Astrocyte (in vitro differentiated cells and primary cell): ENCODE data around the gene COL6A1. TPM values are rescaled to one million over a fixed set of nuclear protein-coding genes. Genes with fewer than 3 reads are reported as not detected.

Source experiments
- DNase-seq: peaks from one replicate; pipeline ENCODE4 v3.0.0-alpha.2; 2010; ENCODE audit warnings: low read depth
- FAIRE-seq: peaks from 2 replicates; lab custom pipeline; 2011; peaks lifted over from hg19 to GRCh38; lab: Jason Lieb, UNC
- H2AFZ ChIP-seq: 2 replicates; pipeline ENCODE4 v1.6.0; 2012; ENCODE audit warnings: low read depth, low read length, inconsistent platforms
- H3K27ac ChIP-seq: 2 replicates; pipeline ENCODE4 v1.5.1; 2011; ENCODE audit warnings: low read depth, low read length, inconsistent platforms
- H3K27me3 ChIP-seq: 2 replicates; pipeline ENCODE4 v1.6.0; 2011; ENCODE audit warnings: low read length, inconsistent platforms; ENCODE audit not compliant: insufficient read depth
- H3K36me3 ChIP-seq: 2 replicates; pipeline ENCODE4 v1.5.1; 2011; ENCODE audit warnings: low read length, inconsistent platforms; ENCODE audit not compliant: insufficient read depth
- H3K4me1 ChIP-seq: 2 replicates; pipeline ENCODE4 v1.5.1; 2011; ENCODE audit warnings: low read length, inconsistent platforms; ENCODE audit not compliant: insufficient read depth
- H3K4me2 ChIP-seq: 2 replicates; pipeline ENCODE4 v1.6.0; 2012; ENCODE audit warnings: low read length, inconsistent platforms
- H3K4me3 ChIP-seq: 2 replicates; pipeline ENCODE4 v1.5.1; 2011; ENCODE audit warnings: low read depth, mild to moderate bottlenecking, low read length, inconsistent platforms; ENCODE audit not compliant: insufficient read depth
- H3K79me2 ChIP-seq: 2 replicates; pipeline ENCODE4 v1.6.0; 2012; ENCODE audit warnings: mild to moderate bottlenecking, low read length, inconsistent platforms; ENCODE audit not compliant: insufficient read depth
- H3K9ac ChIP-seq: 2 replicates; pipeline ENCODE4 v1.6.0; 2012; ENCODE audit warnings: mild to moderate bottlenecking, low read length, inconsistent platforms
- H3K9me3 ChIP-seq: 2 replicates; pipeline ENCODE4 v1.5.1; 2012; ENCODE audit warnings: low read depth, mild to moderate bottlenecking, low read length, inconsistent platforms; ENCODE audit not compliant: insufficient read depth
- H4K20me1 ChIP-seq: 2 replicates; pipeline ENCODE4 v1.6.0; 2012; ENCODE audit warnings: low read length, inconsistent platforms; ENCODE audit not compliant: insufficient read depth
- H3K27ac Mint-ChIP-seq: one replicate; pipeline ENCODE4 v1.8.0; 2021; ENCODE audit warnings: mild to moderate bottlenecking, mixed read lengths; ENCODE audit not compliant: unreplicated experiment
- H3K27me3 Mint-ChIP-seq: one replicate; pipeline ENCODE4 v1.8.0; 2021; ENCODE audit warnings: low read depth, mixed read lengths; ENCODE audit not compliant: unreplicated experiment
- H3K36me3 Mint-ChIP-seq: one replicate; pipeline ENCODE4 v1.8.0; 2021; ENCODE audit warnings: low read depth, mixed read lengths; ENCODE audit not compliant: unreplicated experiment
- H3K4me1 Mint-ChIP-seq: one replicate; pipeline ENCODE4 v1.8.0; 2021; ENCODE audit warnings: low read depth, mixed read lengths; ENCODE audit not compliant: unreplicated experiment
- H3K4me3 Mint-ChIP-seq: one replicate; pipeline ENCODE4 v1.8.0; 2021; ENCODE audit warnings: mild to moderate bottlenecking, moderate library complexity, mixed read lengths; ENCODE audit not compliant: unreplicated experiment
- H3K9me3 Mint-ChIP-seq: one replicate; pipeline ENCODE4 v1.8.0; 2021; ENCODE audit warnings: mild to moderate bottlenecking, mixed read lengths; ENCODE audit not compliant: unreplicated experiment
- EZH2 ChIP-seq: IDR thresholded peaks from 2 replicates; pipeline ENCODE4 v1.6.1; 2012; ENCODE audit warnings: mild to moderate bottlenecking, low read length, inconsistent platforms; ENCODE audit not compliant: insufficient read depth
- total RNA-seq: library from RNA; stranded (reverse); gene quantifications from 2 replicates; pipeline ENCODE4 v1.2.1, GENCODE V29; 2021
- TF ChIP-seq, protein P1 (sequence below): IDR thresholded peaks from 2 replicates; pipeline ENCODE4 v1.5.1; 2011; ENCODE audit warnings: low read depth, mild to moderate bottlenecking, inconsistent platforms, low read length, moderate library complexity; ENCODE audit not compliant: insufficient read depth

COL6A1 gene
- total RNA-seq, 1 donor from 2014 or later: 131 TPM

GRCh38 chr21:46029186-46029924 lies 47.8 kb downstream of the COL6A1 start:
- Histone ChIP-seq H3K9ac (no peak overlapping the region), H4K20me1 (no peaks in the 10 kb centered on the region), H3K4me3 (no peak overlapping the region), H3K4me1 (peaks cover 12% of the 10 kb centered on the region), H3K4me2 (no peak overlapping the region), H3K9me3 (no peaks in the 10 kb centered on the region), H3K79me2 (no peaks in the 10 kb centered on the region), H3K27ac (no peak overlapping the region), H3K27me3 (no peaks in the 10 kb centered on the region), H3K36me3 (no peaks in the 10 kb centered on the region), H2AFZ (no peak overlapping the region)
- no peaks in the 10 kb centered on the region for H3K36me3 Mint-ChIP-seq
- no peaks in the 10 kb centered on the region for H3K27me3 Mint-ChIP-seq
- peak; percentile 46 for DNase-seq
- no peak for TF ChIP-seq EZH2
- TF ChIP-seq, protein P1, sequence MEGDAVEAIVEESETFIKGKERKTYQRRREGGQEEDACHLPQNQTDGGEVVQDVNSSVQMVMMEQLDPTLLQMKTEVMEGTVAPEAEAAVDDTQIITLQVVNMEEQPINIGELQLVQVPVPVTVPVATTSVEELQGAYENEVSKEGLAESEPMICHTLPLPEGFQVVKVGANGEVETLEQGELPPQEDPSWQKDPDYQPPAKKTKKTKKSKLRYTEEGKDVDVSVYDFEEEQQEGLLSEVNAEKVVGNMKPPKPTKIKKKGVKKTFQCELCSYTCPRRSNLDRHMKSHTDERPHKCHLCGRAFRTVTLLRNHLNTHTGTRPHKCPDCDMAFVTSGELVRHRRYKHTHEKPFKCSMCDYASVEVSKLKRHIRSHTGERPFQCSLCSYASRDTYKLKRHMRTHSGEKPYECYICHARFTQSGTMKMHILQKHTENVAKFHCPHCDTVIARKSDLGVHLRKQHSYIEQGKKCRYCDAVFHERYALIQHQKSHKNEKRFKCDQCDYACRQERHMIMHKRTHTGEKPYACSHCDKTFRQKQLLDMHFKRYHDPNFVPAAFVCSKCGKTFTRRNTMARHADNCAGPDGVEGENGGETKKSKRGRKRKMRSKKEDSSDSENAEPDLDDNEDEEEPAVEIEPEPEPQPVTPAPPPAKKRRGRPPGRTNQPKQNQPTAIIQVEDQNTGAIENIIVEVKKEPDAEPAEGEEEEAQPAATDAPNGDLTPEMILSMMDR: no peak
- peak overlapping the region; percentile 41 for H3K27ac Mint-ChIP-seq
- peaks cover 25% of the 10 kb centered on the region for H3K4me1 Mint-ChIP-seq
- no peak for FAIRE-seq
- no peak overlapping the region for H3K4me3 Mint-ChIP-seq
- peaks cover 3% of the 10 kb centered on the region for H3K9me3 Mint-ChIP-seq

GRCh38 chr21:46031484-46031883 lies 49.9 kb downstream of the COL6A1 start:
- Histone ChIP-seq H3K27me3 (no peaks in the 10 kb centered on the region), H3K4me2 (no peak overlapping the region), H3K79me2 (no peaks in the 10 kb centered on the region), H3K4me1 (peaks cover 5% of the 10 kb centered on the region), H3K4me3 (no peak overlapping the region), H3K9ac (no peak overlapping the region), H3K36me3 (no peaks in the 10 kb centered on the region), H3K27ac (no peak overlapping the region), H2AFZ (no peak overlapping the region), H3K9me3 (no peaks in the 10 kb centered on the region), H4K20me1 (no peaks in the 10 kb centered on the region)
- peaks cover 9% of the 10 kb centered on the region for H3K4me1 Mint-ChIP-seq
- H3K36me3 Mint-ChIP-seq: no peaks in the 10 kb centered on the region
- FAIRE-seq (no peak), DNase-seq (no peak)
- H3K27ac Mint-ChIP-seq: no peak overlapping the region
- H3K27me3 Mint-ChIP-seq: peaks cover 2% of the 10 kb centered on the region
- TF ChIP-seq, protein P1: no peak
- TF ChIP-seq EZH2: no peak
- no peak overlapping the region for H3K4me3 Mint-ChIP-seq
- peaks cover 3% of the 10 kb centered on the region for H3K9me3 Mint-ChIP-seq

- no peak overlapping the region for H3K4me3 Mint-ChIP-seq
Measured at GRCh38 chr21:46032100-46032499, 50.5 kb downstream of the COL6A1 start.

More at GRCh38 chr21:46032100-46032499, 50.5 kb downstream of the COL6A1 start:
- H3K9ac ChIP-seq: no peak overlapping the region
- no peak overlapping the region for H2AFZ ChIP-seq
- no peak overlapping the region for H3K4me3 ChIP-seq
- H4K20me1 ChIP-seq: no peaks in the 10 kb centered on the region
- TF ChIP-seq, protein P1: no peak
- TF ChIP-seq EZH2: no peak
- H3K27ac ChIP-seq: no peak overlapping the region
- H3K79me2 ChIP-seq: no peaks in the 10 kb centered on the region
- peaks cover 2% of the 10 kb centered on the region for H3K27me3 Mint-ChIP-seq
- H3K9me3 Mint-ChIP-seq: peaks cover 3% of the 10 kb centered on the region
- H3K4me1 Mint-ChIP-seq: peaks cover 9% of the 10 kb centered on the region
- H3K4me1 ChIP-seq: peaks cover 5% of the 10 kb centered on the region
- no peaks in the 10 kb centered on the region for H3K9me3 ChIP-seq
- H3K27ac Mint-ChIP-seq: no peak overlapping the region
- no peaks in the 10 kb centered on the region for H3K36me3 ChIP-seq
- DNase-seq (no peak), FAIRE-seq (no peak)
- H3K36me3 Mint-ChIP-seq: no peaks in the 10 kb centered on the region
- no peaks in the 10 kb centered on the region for H3K27me3 ChIP-seq
- no peak overlapping the region for H3K4me2 ChIP-seq
